OCI-LY7 (cell line): ENCODE data around the gene SLC2A13. TPM values are rescaled to one million over a fixed set of nuclear protein-coding genes. Genes with fewer than 3 reads are reported as not detected.

Experiments used
- BruUV-seq: library from RNA; stranded (reverse); fragments of 400-500 nt; replicated peaks from 2 replicates; lab custom pipeline; 2021; lab: Mats Ljungman, UMichigan
- CTCF ChIA-PET: fragments of 300-600 bp; sonication (Branson Sonifier 250); formaldehyde crosslinking; loops from one replicate; lab custom pipeline; 2022; ENCODE audit warnings: antibody characterized with exemption; ENCODE audit not compliant: unreplicated experiment; lab: Charles Lee
- POLR2A ChIA-PET: fragments of 300-600 bp; sonication (Branson Sonifier 250); formaldehyde crosslinking; loops from one replicate; lab custom pipeline; 2022; ENCODE audit warnings: antibody characterized with exemption; lab: Charles Lee
- DNase-seq: peaks from one replicate; pipeline ENCODE4 v3.0.0-alpha.2; 2015; ENCODE audit warnings: low spot score
- H2AFZ ChIP-seq: fragments of 200-600 bp; sonication (generic), shearing (Covaris generic); 2 replicates; pipeline ENCODE4 v1.6.1; 2014; ENCODE audit warnings: mild to moderate bottlenecking, antibody characterized with exemption, low read length, moderate library complexity
- H3K27ac ChIP-seq: fragments of 200-600 bp; sonication (generic); 2 replicates; pipeline ENCODE4 v1.5.1; 2014; ENCODE audit warnings: mixed run types, low read depth, mild to moderate bottlenecking, moderate library complexity, low read length, inconsistent platforms; ENCODE audit not compliant: poor library complexity, severe bottlenecking
- H3K36me3 ChIP-seq: fragments of 200-600 bp; sonication (generic); 2 replicates; pipeline ENCODE4 v1.6.1; 2014; ENCODE audit warnings: mild to moderate bottlenecking, antibody characterized with exemption, low read length, moderate library complexity, mixed read lengths; ENCODE audit not compliant: insufficient read depth
- H3K4me1 ChIP-seq: fragments of 200-600 bp; sonication (generic); 2 replicates; pipeline ENCODE4 v1.5.1; 2014; ENCODE audit warnings: mild to moderate bottlenecking, low read length; ENCODE audit not compliant: insufficient read depth, poor library complexity, severe bottlenecking
- H3K4me2 ChIP-seq: fragments of 200-600 bp; sonication (generic); 2 replicates; pipeline ENCODE4 v1.6.1; 2014; ENCODE audit warnings: mild to moderate bottlenecking, low read length
- H3K4me3 ChIP-seq: fragments of 200-600 bp; sonication (generic); 2 replicates; pipeline ENCODE4 v1.5.1; 2014; ENCODE audit warnings: mild to moderate bottlenecking, low read depth, low read length; ENCODE audit not compliant: poor library complexity, severe bottlenecking
- H3K79me2 ChIP-seq: fragments of 200-600 bp; sonication (generic); 2 replicates; pipeline ENCODE4 v1.6.1; 2016; ENCODE audit warnings: low read depth, mild to moderate bottlenecking, low read length, moderate library complexity, mixed read lengths; ENCODE audit not compliant: insufficient read depth
- H3K9me2 ChIP-seq: fragments of 200-600 bp; sonication (generic); 2 replicates; pipeline ENCODE4 v1.6.1; 2016; ENCODE audit warnings: mild to moderate bottlenecking, low read length, mixed read lengths; ENCODE audit not compliant: insufficient read depth
- H3K9me3 ChIP-seq: fragments of 200-600 bp; sonication (generic); 2 replicates; pipeline ENCODE4 v1.6.1; 2014; ENCODE audit warnings: mild to moderate bottlenecking, mixed run types, low read length, mixed read lengths
- H4K20me1 ChIP-seq: fragments of 200-600 bp; sonication (generic); 2 replicates; pipeline ENCODE4 v1.6.1; 2014; ENCODE audit warnings: mild to moderate bottlenecking, antibody characterized with exemption, low read length, moderate library complexity, mixed read lengths; ENCODE audit not compliant: insufficient read depth
- CTCF ChIP-seq: fragments of 200-600 bp; sonication (generic); conservative IDR thresholded peaks from 2 replicates; pipeline ENCODE4 v1.5.1; 2014; ENCODE audit warnings: mild to moderate bottlenecking, antibody characterized with exemption, low read length, moderate library complexity, mixed read lengths
- EZH2phosphoT487 ChIP-seq: fragments of 200-600 bp; sonication (generic); IDR thresholded peaks from 2 replicates; pipeline ENCODE4 v1.6.1; 2018; ENCODE audit warnings: low read depth, borderline replicate concordance, mild to moderate bottlenecking, mixed run types, antibody characterized with exemption, low read length, moderate library complexity, mixed read lengths
- intact Hi-C: fragments of 100-400 bp; cut with micrococcal nuclease; formaldehyde crosslinking; loops from one replicate; pipeline ENCODE4 v1.10.0; 2022; ENCODE audit not compliant: unreplicated experiment
- total RNA-seq, 2 experiments: library from RNA; depleted of rRNA in 1 of 2; stranded (reverse); fragments of >200 nt in 1 of 2; shearing (Covaris generic) in 1 of 2; gene quantifications; 2 replicates each; pipeline ENCODE4 v1.2.3, GENCODE V29; 2014 to 2022

The SLC2A13 gene
- total RNA-seq, 2 experiments from 2014 or later, result 12.4 to 16.5 TPM

- BruUV-seq, result no TSS peak
- intact Hi-C loops, result no loop called here
- no peaks in the 10 kb centered on the region for H3K9me3 ChIP-seq
- H3K9me2 ChIP-seq, result no peaks in the 10 kb centered on the region
- H3K79me2 ChIP-seq, result no peaks in the 10 kb centered on the region
- H3K4me3 ChIP-seq, result no peak overlapping the region
- no peaks in the 10 kb centered on the region for H3K4me1 ChIP-seq
- TF ChIP-seq CTCF (no peak), EZH2phosphoT487 (no peak)
- CTCF ChIA-PET, result no interaction called here
- POLR2A ChIA-PET, result interaction anchor here (0.6 to 2.1 kb wide), 6 partner anchors 9 to 71 kb away, joined by 3 to 11 read pairs (median 6); no protein-coding TSS in a partner anchor
- no peak overlapping the region for H3K4me2 ChIP-seq
- H4K20me1 ChIP-seq, result no peaks in the 10 kb centered on the region
- H2AFZ ChIP-seq, result no peak overlapping the region
- no peak for DNase-seq
- H3K36me3 ChIP-seq, result no peaks in the 10 kb centered on the region
- no peak overlapping the region for H3K27ac ChIP-seq
Observed at GRCh38 chr12:40038619-40039018, 67.3 kb downstream of the SLC2A13 start.

GRCh38 chr12:40034712-40035111, 71.2 kb downstream of the SLC2A13 start:
- TF ChIP-seq EZH2phosphoT487 (no peak), CTCF (no peak)
- Histone ChIP-seq H3K36me3 (no peaks in the 10 kb centered on the region), H2AFZ (no peak overlapping the region), H4K20me1 (no peaks in the 10 kb centered on the region), H3K79me2 (no peaks in the 10 kb centered on the region), H3K4me3 (no peak overlapping the region), H3K27ac (no peak overlapping the region), H3K4me2 (no peak overlapping the region), H3K9me3 (no peaks in the 10 kb centered on the region), H3K9me2 (no peaks in the 10 kb centered on the region), H3K4me1 (no peaks in the 10 kb centered on the region)
- BruUV-seq, result no TSS peak
- POLR2A ChIA-PET, result interaction anchor here (0.7 to 1.3 kb wide), 7 partner anchors 8 to 340 kb away, joined by 3 to 7 read pairs (median 3); no protein-coding TSS in a partner anchor
- CTCF ChIA-PET, result no interaction called here
- no peak for DNase-seq
- intact Hi-C loops, result no loop called here

DNA sequence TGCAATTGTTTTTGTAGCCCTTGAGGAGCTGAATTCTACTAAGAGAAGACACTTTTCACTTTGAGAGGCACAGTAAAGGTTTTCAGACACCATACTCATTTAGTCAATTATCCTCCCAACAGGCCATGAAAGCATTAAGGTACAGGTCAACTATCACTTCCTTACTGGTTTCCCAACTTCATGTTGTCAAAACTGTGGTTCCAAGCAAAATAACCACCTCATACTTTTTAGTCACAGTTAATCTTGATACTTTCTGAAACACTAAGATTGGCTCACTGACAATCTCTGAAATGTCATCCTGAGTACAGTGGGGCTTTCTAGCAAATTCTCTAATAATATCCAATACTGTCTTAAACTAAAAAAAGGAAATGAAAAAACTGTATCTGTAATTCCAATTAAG, 71.7 kb downstream of the SLC2A13 start:
- TF ChIP-seq CTCF (no peak), EZH2phosphoT487 (no peak)
- Histone ChIP-seq H3K4me2 (no peak overlapping the region), H3K9me2 (no peaks in the 10 kb centered on the region), H3K36me3 (no peaks in the 10 kb centered on the region), H3K4me3 (no peak overlapping the region), H4K20me1 (no peaks in the 10 kb centered on the region), H3K9me3 (no peaks in the 10 kb centered on the region), H3K79me2 (no peaks in the 10 kb centered on the region), H3K4me1 (no peaks in the 10 kb centered on the region), H3K27ac (no peak overlapping the region), H2AFZ (no peak overlapping the region)
- BruUV-seq, result no TSS peak
- ChIA-PET CTCF (no interaction called here), POLR2A (interaction anchor here (0.7 to 1.3 kb wide), 7 partner anchors 9 to 341 kb away, joined by 3 to 7 read pairs (median 3); no protein-coding TSS in a partner anchor)
- intact Hi-C loops, result no loop called here
- DNase-seq, result no peak
